ENCODE measurements around the gene PPFIA1. TPM values are rescaled to one million over a fixed set of nuclear protein-coding genes. Genes with fewer than 3 reads are reported as not detected.

PPFIA1 gene
- total and polyA plus RNA-seq, 2 of the 8 experiments (the other 6 are each of a cell fraction or from before 2014, with no cell fraction given): 44.3 to 73.5 TPM

DNA sequence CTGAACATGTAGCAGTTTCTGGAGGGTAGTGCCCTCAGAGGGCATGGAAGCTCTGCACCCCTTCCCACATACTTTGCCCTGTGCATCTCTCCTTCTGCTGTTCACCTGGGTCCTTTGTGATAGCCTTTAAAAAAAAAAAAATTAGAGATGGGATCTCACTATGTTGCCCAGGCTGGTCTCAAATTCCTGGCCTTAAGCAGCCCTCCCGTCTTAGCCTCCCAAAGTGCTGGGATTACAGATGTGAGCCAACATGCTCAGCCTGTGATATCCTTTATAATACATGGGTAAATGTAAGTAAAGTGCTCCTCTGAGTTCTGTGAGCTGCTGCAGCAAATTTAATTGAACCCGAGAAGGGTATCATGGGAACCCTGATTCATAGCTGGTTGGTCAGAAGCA, 33.7 kb downstream of the PPFIA1 start (continued):
- TF ChIP-seq, protein P1, sequence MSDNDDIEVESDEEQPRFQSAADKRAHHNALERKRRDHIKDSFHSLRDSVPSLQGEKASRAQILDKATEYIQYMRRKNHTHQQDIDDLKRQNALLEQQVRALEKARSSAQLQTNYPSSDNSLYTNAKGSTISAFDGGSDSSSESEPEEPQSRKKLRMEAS (IDR thresholded peaks at IDR 0.05): no peak
- TF ChIP-seq CHD2 (IDR thresholded peaks at IDR 0.05; ENCODE audit: low read length) (no peak), KDM4A (IDR thresholded peaks at IDR 0.05; ENCODE audit: low read depth, low read length, severe bottlenecking) (no peak), SP2 (IDR thresholded peaks at IDR 0.05; ENCODE audit: low read length) (no peak), RFX5 (IDR thresholded peaks at IDR 0.05; ENCODE audit: borderline replicate concordance, low read depth, low read length) (no peak), FOSL1 (IDR thresholded peaks at IDR 0.05; ENCODE audit: insufficient read depth, low read depth, low read length) (no peak), CBX5 (IDR thresholded peaks at IDR 0.05; ENCODE audit: low read depth, low read length) (no peak)
- TF ChIP-seq, protein P2, sequence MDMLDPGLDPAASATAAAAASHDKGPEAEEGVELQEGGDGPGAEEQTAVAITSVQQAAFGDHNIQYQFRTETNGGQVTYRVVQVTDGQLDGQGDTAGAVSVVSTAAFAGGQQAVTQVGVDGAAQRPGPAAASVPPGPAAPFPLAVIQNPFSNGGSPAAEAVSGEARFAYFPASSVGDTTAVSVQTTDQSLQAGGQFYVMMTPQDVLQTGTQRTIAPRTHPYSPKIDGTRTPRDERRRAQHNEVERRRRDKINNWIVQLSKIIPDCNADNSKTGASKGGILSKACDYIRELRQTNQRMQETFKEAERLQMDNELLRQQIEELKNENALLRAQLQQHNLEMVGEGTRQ (IDR thresholded peaks at IDR 0.05; ENCODE audit: low read length): no peak

Measured in H1 (cell line).